Measurements from ENCODE around the gene CNTNAP3B.
"Not testable (repeated sequence)": the region's sequence is repeated elsewhere in the genome, so short reads cannot be mapped to it uniquely, and the experiment has no call there.

Gene CNTNAP3B

DNA sequence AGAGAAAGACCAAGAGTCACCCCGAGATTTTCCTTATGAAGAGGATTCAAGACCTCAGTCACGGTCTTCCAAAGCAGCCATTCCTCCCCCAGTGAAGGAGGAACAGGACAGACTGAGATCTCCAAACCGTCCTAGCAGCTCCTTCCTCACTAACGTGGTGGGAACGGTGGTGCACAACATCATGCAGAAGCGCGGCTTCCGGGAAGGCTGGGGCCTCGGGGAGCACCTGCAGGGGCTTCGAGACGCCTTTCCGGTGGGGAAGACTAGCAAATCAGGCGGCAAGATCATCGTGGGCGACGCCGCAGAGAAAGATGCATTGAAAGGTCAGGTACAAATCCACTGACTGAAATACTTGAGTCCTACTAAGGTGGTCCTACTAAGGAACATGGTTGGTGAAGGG is 154.3 kb downstream of the CNTNAP3B start:
- DNase-seq = not testable (repeated sequence)

- not testable (repeated sequence) for DNase-seq
These were observed 176.2 kb downstream of the CNTNAP3B start for GRCh38 chr9:41953007-41953406.

GRCh38 chr9:41941738-41942137 is 187.5 kb downstream of the CNTNAP3B start:
- DNase-seq = not testable (repeated sequence)

DNA sequence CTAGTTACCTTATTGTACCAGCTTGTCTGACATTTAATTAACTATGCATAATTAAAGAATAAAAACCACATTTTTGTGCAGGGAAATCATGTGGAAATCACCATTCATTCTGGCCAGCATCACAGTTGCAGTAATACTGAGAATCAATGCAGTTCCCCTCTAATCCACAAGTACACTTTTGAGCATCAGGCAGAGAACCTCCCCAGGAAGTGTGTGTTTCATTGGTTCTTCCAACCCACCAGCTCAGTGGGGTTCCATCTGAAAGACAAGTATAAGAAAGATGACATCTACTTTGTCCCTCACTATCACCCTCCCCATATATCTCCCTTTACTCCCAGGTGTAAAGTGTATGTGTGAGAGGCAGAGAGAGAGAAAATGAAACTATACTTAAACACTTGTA is 191.1 kb downstream of the CNTNAP3B start:
- not testable (repeated sequence) for DNase-seq

GRCh38 chr9:41935727-41936126 is 193.5 kb downstream of the CNTNAP3B start:
- DNase-seq = not testable (repeated sequence)

GRCh38 chr9:41929172-41929571 is 200.1 kb downstream of the CNTNAP3B start:
- DNase-seq = not testable (repeated sequence)

GRCh38 chr9:41917374-41917773 is 211.9 kb downstream of the CNTNAP3B start:
- not testable (repeated sequence) for DNase-seq

GRCh38 chr9:41905488-41905887 is 223.7 kb downstream of the CNTNAP3B start:
- not testable (repeated sequence) for DNase-seq

DNA sequence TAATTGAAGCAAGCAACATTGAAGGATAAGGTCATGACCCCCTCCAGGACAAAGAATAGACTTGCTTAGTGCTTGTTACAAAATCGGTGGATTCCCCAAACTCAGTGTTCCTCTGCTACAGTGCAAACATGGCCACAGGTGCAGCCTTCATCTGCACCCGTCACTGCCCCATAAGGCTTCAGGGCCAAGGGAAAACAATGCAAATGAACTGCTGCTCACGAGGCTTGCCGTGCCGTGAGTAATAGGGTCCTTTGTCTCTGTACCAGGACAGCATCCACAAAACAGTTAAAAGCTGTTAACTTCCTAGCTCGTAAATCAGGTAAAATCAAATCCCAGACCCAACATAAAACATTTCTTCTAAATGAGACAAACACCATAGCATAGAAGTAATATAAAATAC is 226.5 kb downstream of the CNTNAP3B start:
- DNase-seq = not testable (repeated sequence)

DNA sequence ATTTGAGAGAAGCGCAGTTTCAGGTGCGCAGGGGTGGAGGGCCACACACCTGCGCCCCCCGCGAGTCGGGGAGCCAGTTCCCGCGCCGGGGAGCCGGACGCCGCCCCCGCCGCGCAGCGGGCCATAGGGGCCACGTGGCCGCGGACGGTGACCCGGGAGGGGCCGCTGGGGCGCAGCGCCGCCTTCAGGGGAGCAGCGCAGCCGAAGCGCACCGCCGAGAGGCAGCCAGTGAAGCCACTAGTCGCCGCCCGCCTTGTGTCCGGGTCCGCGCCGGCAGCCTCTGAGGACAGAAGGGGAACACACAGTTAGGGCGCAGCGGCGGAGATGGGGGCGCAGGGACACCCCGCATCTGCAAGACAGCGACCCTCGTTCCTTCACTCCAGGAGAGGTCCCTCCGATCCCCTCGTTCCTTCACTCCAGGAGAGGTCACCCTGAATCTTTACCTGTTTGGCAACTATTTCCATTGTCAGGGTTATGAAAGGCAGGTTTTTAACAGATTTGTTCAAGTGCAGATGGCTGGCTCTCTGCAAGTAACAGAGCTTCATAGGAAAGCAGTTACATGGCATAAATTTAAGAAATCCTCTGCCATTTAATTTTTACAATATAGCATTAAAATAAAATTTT is 230.4 kb downstream of the CNTNAP3B start:
- DNase-seq = not testable (repeated sequence)

- DNase-seq = not testable (repeated sequence)
These were observed 254.7 kb downstream of the CNTNAP3B start for GRCh38 chr9:41874557-41874956.

- not testable (repeated sequence) for DNase-seq
These were observed 273.8 kb downstream of the CNTNAP3B start for GRCh38 chr9:41855422-41855821.

- not testable (repeated sequence) for DNase-seq
These were observed 277.1 kb downstream of the CNTNAP3B start for GRCh38 chr9:41851848-41852740.

GRCh38 chr9:41847829-41848228 is 281.4 kb downstream of the CNTNAP3B start:
- DNase-seq = not testable (repeated sequence)

Data from islet precursor cell (in vitro differentiated cells).